PC-3 (cell line): ENCODE data around the gene GGT5. TPM values are rescaled to one million over a fixed set of nuclear protein-coding genes. Genes with fewer than 3 reads are reported as not detected.
"Not testable (repeated sequence)": the region's sequence is repeated elsewhere in the genome, so short reads cannot be mapped to it uniquely, and the experiment has no call there.

Experiments
- ATAC-seq: fragments of 200-7000 bp; cut with Tn5 transposase; 2 replicates; pipeline ENCODE4 v1.9.1; 2020; ENCODE audit warnings: mild to moderate bottlenecking, moderate library complexity
- BruUV-seq: library from RNA; stranded (reverse); fragments of 400-500 nt; replicated peaks from 2 replicates; lab custom pipeline; 2021; lab: Mats Ljungman, UMichigan
- CTCF ChIA-PET: fragments of 300-600 bp; sonication (Branson Sonifier 250); formaldehyde crosslinking; loops from one replicate; lab custom pipeline; 2022; ENCODE audit warnings: antibody characterized with exemption; lab: Charles Lee
- POLR2A ChIA-PET: fragments of 300-600 bp; sonication (Branson Sonifier 250); formaldehyde crosslinking; loops from one replicate; lab custom pipeline; 2022; ENCODE audit warnings: antibody characterized with exemption; ENCODE audit not compliant: unreplicated experiment; lab: Charles Lee
- DNase-seq: peaks from one replicate; pipeline ENCODE4 v3.0.0-alpha.2; 2015
- H2AFZ ChIP-seq: fragments of 300-600 bp; sonication (generic); 2 replicates; pipeline ENCODE4 v1.6.0; 2016; ENCODE audit warnings: antibody characterized with exemption, low read length
- H3F3A ChIP-seq: fragments of 300-600 bp; sonication (generic); one replicate; pipeline ENCODE4 v1.6.0; 2017; ENCODE audit warnings: antibody characterized with exemption, low read length, control low read depth, mild to moderate bottlenecking; ENCODE audit not compliant: unreplicated experiment
- H3K27ac ChIP-seq: fragments of 300-600 bp; sonication (generic); 2 replicates; pipeline ENCODE4 v1.5.1; 2016; ENCODE audit warnings: mild to moderate bottlenecking, low read length
- H3K27me3 ChIP-seq: fragments of 300-600 bp; sonication (generic); 2 replicates; pipeline ENCODE4 v1.6.1; 2016; ENCODE audit warnings: low read length, mixed read lengths
- H3K36me3 ChIP-seq: fragments of 300-600 bp; sonication (generic); 2 replicates; pipeline ENCODE4 v1.6.1; 2016; ENCODE audit warnings: low read depth, mixed run types, low read length, mixed read lengths
- H3K4me1 ChIP-seq: fragments of 300-600 bp; sonication (generic); 2 replicates; pipeline ENCODE4 v1.5.1; 2016; ENCODE audit warnings: low read length; ENCODE audit not compliant: insufficient read depth
- H3K4me2 ChIP-seq: fragments of 300-600 bp; sonication (generic); 2 replicates; pipeline ENCODE4 v1.6.0; 2016; ENCODE audit warnings: low read length
- H3K4me3 ChIP-seq: fragments of 300-600 bp; sonication (generic); 2 replicates; pipeline ENCODE4 v1.5.1; 2016; ENCODE audit warnings: mild to moderate bottlenecking, low read length, mixed read lengths
- H3K79me2 ChIP-seq: fragments of 300-600 bp; sonication (generic); 2 replicates; pipeline ENCODE4 v1.6.1; 2017; ENCODE audit warnings: low read length, mixed read lengths
- H3K9ac ChIP-seq: fragments of 300-600 bp; sonication (generic); 2 replicates; pipeline ENCODE4 v1.6.0; 2016; ENCODE audit warnings: mild to moderate bottlenecking, low read length
- H3K9me2 ChIP-seq: fragments of 300-600 bp; sonication (generic); replicated peaks from 2 replicates; pipeline ENCODE4 v1.6.1; 2016; ENCODE audit warnings: mixed run types, low read length, mixed read lengths
- H3K9me3 ChIP-seq: fragments of 300-600 bp; sonication (generic); 2 replicates; pipeline ENCODE4 v1.6.1; 2016; ENCODE audit warnings: low read length, mixed read lengths
- H4K20me1 ChIP-seq: fragments of 300-600 bp; sonication (generic); 2 replicates; pipeline ENCODE4 v1.6.1; 2016; ENCODE audit warnings: low read length, mixed read lengths
- intact Hi-C: fragments of 100-400 bp; cut with micrococcal nuclease; formaldehyde crosslinking; loops from 2 replicates; pipeline ENCODE4 v1.9.0; 2023
- total RNA-seq: library from RNA; depleted of rRNA; stranded (reverse); fragments of >200 nt; gene quantifications from 2 replicates; pipeline ENCODE4 v1.2.3, GENCODE V29; 2014
- TF ChIP-seq, protein P1 (sequence below): fragments of 300-600 bp; sonication (generic); conservative IDR thresholded peaks from 2 replicates; pipeline ENCODE4 v1.5.1; 2017; ENCODE audit warnings: antibody characterized with exemption, low read depth, mild to moderate bottlenecking, low read length

Gene GGT5
- total RNA-seq, 1 experiment from 2014 or later: 0.04 TPM

GRCh38 chr22:24259459-24259858 lies 14.6 kb upstream of the GGT5 start:
- H3K4me1 ChIP-seq, H3K4me3 ChIP-seq, H3K36me3 ChIP-seq, H4K20me1 ChIP-seq, BruUV-seq, H2AFZ ChIP-seq, H3K9me3 ChIP-seq, H3K9ac ChIP-seq, POLR2A ChIA-PET, CTCF ChIA-PET, H3K27ac ChIP-seq, H3F3A ChIP-seq, H3K9me2 ChIP-seq, H3K27me3 ChIP-seq, intact Hi-C loops, H3K4me2 ChIP-seq, ATAC-seq, H3K79me2 ChIP-seq: not testable (repeated sequence)
- TF ChIP-seq, protein P1, sequence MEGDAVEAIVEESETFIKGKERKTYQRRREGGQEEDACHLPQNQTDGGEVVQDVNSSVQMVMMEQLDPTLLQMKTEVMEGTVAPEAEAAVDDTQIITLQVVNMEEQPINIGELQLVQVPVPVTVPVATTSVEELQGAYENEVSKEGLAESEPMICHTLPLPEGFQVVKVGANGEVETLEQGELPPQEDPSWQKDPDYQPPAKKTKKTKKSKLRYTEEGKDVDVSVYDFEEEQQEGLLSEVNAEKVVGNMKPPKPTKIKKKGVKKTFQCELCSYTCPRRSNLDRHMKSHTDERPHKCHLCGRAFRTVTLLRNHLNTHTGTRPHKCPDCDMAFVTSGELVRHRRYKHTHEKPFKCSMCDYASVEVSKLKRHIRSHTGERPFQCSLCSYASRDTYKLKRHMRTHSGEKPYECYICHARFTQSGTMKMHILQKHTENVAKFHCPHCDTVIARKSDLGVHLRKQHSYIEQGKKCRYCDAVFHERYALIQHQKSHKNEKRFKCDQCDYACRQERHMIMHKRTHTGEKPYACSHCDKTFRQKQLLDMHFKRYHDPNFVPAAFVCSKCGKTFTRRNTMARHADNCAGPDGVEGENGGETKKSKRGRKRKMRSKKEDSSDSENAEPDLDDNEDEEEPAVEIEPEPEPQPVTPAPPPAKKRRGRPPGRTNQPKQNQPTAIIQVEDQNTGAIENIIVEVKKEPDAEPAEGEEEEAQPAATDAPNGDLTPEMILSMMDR: peak; percentile 40
- peak; percentile 71 for DNase-seq

- intact Hi-C loops, H3K36me3 ChIP-seq, H3K4me2 ChIP-seq, H3K79me2 ChIP-seq, CTCF ChIA-PET, H3K9ac ChIP-seq, H3F3A ChIP-seq, H2AFZ ChIP-seq, H3K27me3 ChIP-seq, H3K27ac ChIP-seq, H3K4me3 ChIP-seq, H3K9me2 ChIP-seq, ATAC-seq, H3K9me3 ChIP-seq, BruUV-seq, DNase-seq, H3K4me1 ChIP-seq, POLR2A ChIA-PET, H4K20me1 ChIP-seq: not testable (repeated sequence)
These were observed 11.9 kb upstream of the GGT5 start for GRCh38 chr22:24256736-24257135.

- BruUV-seq, CTCF ChIA-PET, H3K9me2 ChIP-seq, POLR2A ChIA-PET, H3K36me3 ChIP-seq, ATAC-seq, H4K20me1 ChIP-seq, DNase-seq, H3F3A ChIP-seq, H3K27me3 ChIP-seq, H3K4me2 ChIP-seq, H3K9me3 ChIP-seq, H3K79me2 ChIP-seq, H3K27ac ChIP-seq, intact Hi-C loops, H2AFZ ChIP-seq, H3K9ac ChIP-seq, H3K4me3 ChIP-seq, H3K4me1 ChIP-seq: not testable (repeated sequence)
These were observed 11.3 kb upstream of the GGT5 start for GRCh38 chr22:24256136-24256535.

- POLR2A ChIA-PET, DNase-seq, ATAC-seq, CTCF ChIA-PET, H3K4me3 ChIP-seq, H2AFZ ChIP-seq, BruUV-seq, H3K4me1 ChIP-seq, H3K4me2 ChIP-seq, H3F3A ChIP-seq, H3K27ac ChIP-seq, intact Hi-C loops, H3K27me3 ChIP-seq, H3K36me3 ChIP-seq, H4K20me1 ChIP-seq, H3K9ac ChIP-seq, H3K9me3 ChIP-seq, H3K79me2 ChIP-seq, H3K9me2 ChIP-seq: not testable (repeated sequence)
These were observed 8.2 kb upstream of the GGT5 start for GRCh38 chr22:24253126-24253525.

- not testable (repeated sequence) for H3K9me2 ChIP-seq, H3K4me3 ChIP-seq
These were observed 6.4 kb upstream of the GGT5 start for GRCh38 chr22:24251286-24251685.

GRCh38 chr22:24249413-24249812 lies 4.5 kb upstream of the GGT5 start:
- H3K4me1 ChIP-seq, H2AFZ ChIP-seq, H3K9ac ChIP-seq, H3K4me2 ChIP-seq, H3K27me3 ChIP-seq, H3K79me2 ChIP-seq, DNase-seq, H3K27ac ChIP-seq, H3K9me2 ChIP-seq, H4K20me1 ChIP-seq, H3F3A ChIP-seq, BruUV-seq, ATAC-seq, H3K36me3 ChIP-seq, H3K4me3 ChIP-seq, CTCF ChIA-PET, POLR2A ChIA-PET, H3K9me3 ChIP-seq: not testable (repeated sequence)
- intact Hi-C loops: loop anchor here (5.0 kb wide), 1 partner anchor 42 kb away; no protein-coding TSS in a partner anchor

More at GRCh38 chr22:24251286-24251685, 6.4 kb upstream of the GGT5 start:
- H2AFZ ChIP-seq, intact Hi-C loops, H3K9ac ChIP-seq, H3K79me2 ChIP-seq, BruUV-seq, H3K4me2 ChIP-seq, H3K36me3 ChIP-seq, POLR2A ChIA-PET, H3K27me3 ChIP-seq, H3K27ac ChIP-seq, DNase-seq, CTCF ChIA-PET, H3K9me3 ChIP-seq, H4K20me1 ChIP-seq, H3F3A ChIP-seq, ATAC-seq, H3K4me1 ChIP-seq: not testable (repeated sequence)
